GM18505 (cell line): ENCODE measurements around the gene BOD1L2.

ENCODE experiments used
- ATAC-seq: cut with Tn5 transposase; IDR thresholded peaks from one replicate; pipeline ENCODE4 v1.9.1; 2021; ENCODE audit not compliant: unreplicated experiment
- POLR2A ChIP-seq: IDR thresholded peaks from 4 replicates; pipeline ENCODE4 v1.6.1; 2011; ENCODE audit warnings: borderline replicate concordance; ENCODE audit not compliant: insufficient read depth, insufficient read length; ENCODE audit errors: extremely low read depth

Gene BOD1L2

DNA sequence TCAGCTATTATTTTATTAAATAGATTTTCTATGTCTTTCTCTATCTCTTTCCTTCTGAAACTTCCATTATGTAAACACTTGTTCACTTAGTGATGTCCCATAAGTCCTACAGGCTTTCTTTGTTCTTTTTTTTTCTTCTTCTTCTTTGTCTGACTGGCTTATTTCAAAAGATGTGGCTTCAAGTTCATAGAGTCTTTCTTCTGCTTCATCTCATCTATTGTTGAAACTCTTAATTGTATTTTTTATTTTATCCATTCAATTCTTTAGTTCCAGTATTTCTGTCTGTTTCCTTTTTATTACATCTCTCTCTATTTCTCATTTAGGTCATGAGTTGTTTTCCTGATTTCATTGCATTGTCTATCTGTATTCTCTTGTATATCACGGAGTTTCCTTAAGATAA, 38.5 kb downstream of the BOD1L2 start:
- TF ChIP-seq POLR2A = no peak
- ATAC-seq = no peak

- no peak for ATAC-seq
- TF ChIP-seq POLR2A = no peak
Observed at GRCh38 chr18:57188851-57189557, 42.1 kb downstream of the BOD1L2 start.

- ATAC-seq = no peak
- TF ChIP-seq POLR2A = no peak
Observed at GRCh38 chr18:57190026-57190425, 43.1 kb downstream of the BOD1L2 start.

- TF ChIP-seq POLR2A = no peak
- ATAC-seq = no peak
Observed at GRCh38 chr18:57194070-57194469, 47.2 kb downstream of the BOD1L2 start.

- TF ChIP-seq POLR2A = no peak
- no peak for ATAC-seq
Observed at GRCh38 chr18:57194622-57195021, 47.7 kb downstream of the BOD1L2 start.

DNA sequence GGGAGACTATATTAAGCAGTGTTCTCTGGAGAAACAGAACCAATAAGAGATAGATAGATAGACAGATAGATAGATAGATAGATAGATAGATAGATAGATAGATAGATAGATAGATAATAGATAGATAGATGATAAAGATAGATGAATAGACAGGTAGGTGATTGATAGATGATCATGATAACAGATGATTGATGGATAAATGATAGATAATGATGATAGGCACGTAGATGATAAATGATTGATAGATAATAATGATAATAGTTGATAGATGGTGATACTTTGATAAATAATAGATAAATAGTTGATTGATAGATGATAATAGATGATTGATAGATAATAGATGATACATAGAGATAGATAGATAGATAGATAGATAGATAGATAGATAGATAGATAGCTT, 48.5 kb downstream of the BOD1L2 start:
- TF ChIP-seq POLR2A = no peak
- no peak for ATAC-seq

GRCh38 chr18:57197261-57197660, 50.4 kb downstream of the BOD1L2 start:
- no peak for TF ChIP-seq POLR2A
- no peak for ATAC-seq

- TF ChIP-seq POLR2A = no peak
- no peak for ATAC-seq
Observed at GRCh38 chr18:57198073-57198472, 51.2 kb downstream of the BOD1L2 start.
